HG02763 (cell line): ENCODE data around the gene CUL9.
A peak's percentile ranks its signal among the peaks of the same experiment; 100 is the strongest.

ENCODE experiments used
- ATAC-seq: cut with Tn5 transposase; IDR thresholded peaks from one replicate; pipeline ENCODE4 v1.9.1; 2021; ENCODE audit warnings: mild to moderate bottlenecking, moderate library complexity; ENCODE audit not compliant: unreplicated experiment

Gene CUL9

DNA sequence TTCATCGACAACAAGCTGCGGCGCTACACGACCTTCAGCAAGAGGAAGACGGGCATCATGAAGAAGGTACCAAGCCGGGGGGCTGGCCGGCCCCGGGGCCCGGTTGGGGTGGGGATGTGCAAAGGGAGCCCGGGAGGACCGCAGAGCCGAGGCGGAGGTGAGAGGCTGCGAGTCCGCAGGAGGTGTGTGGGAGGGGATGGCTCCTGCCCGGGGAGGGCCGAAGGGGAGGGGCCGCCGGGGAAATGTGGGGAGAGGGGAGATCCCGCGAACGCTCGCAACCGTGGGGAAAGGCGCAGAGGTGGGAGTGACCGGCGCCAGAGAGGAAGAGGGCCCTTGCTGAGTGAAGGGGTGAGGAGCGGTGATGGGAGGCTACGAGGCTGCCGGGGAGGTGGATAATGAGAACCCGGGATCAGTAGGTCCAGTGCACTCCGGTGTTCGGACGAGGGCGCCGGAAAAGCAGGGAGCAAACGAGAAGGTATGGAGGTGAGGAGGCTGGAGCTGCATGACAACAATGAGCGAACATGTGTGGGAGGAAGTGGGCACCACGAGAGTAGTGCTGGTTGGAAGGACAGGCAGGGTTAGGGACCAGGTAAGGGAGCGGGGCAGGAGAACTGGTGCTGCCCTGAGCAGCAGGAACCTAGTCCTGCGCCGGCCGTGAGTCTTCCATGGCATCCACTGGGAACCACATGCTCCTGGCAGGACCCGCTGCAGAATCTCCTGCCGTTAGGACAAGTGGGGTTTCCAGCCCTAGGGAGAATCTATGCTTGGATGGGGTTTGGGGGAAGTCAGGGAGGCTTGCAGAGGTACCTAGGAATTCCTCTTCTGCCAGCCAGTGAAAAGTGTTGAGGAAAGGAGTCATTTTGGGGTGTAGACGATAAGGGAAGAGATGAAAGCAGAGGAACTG, 9.6 kb upstream of the CUL9 start:
- ATAC-seq: no peak

DNA sequence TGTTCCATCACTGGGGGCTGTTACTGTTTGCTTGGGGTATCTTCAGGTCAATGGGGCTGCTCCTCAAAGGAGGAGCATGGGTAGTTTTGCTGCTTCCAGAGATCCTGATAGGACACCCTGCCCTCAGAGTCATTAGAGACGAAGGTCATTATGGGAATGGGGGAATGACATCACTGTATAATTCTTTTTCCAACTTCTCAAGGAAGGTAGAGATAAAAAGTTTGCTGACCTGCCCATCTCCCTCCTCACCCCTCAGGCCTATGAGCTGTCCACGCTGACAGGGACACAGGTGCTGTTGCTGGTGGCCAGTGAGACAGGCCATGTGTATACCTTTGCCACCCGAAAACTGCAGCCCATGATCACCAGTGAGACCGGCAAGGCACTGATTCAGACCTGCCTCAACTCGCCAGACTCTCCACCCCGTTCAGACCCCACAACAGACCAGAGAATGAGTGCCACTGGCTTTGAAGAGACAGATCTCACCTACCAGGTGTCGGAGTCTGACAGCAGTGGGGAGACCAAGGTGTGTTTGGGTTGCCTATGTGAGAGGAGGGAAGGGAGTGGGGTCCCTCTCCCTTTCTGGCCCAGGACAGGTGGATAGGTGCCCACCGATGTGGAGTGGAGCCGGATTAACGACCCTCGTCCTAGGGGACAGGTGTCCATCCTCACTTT, 8.3 kb upstream of the CUL9 start:
- no peak for ATAC-seq

DNA sequence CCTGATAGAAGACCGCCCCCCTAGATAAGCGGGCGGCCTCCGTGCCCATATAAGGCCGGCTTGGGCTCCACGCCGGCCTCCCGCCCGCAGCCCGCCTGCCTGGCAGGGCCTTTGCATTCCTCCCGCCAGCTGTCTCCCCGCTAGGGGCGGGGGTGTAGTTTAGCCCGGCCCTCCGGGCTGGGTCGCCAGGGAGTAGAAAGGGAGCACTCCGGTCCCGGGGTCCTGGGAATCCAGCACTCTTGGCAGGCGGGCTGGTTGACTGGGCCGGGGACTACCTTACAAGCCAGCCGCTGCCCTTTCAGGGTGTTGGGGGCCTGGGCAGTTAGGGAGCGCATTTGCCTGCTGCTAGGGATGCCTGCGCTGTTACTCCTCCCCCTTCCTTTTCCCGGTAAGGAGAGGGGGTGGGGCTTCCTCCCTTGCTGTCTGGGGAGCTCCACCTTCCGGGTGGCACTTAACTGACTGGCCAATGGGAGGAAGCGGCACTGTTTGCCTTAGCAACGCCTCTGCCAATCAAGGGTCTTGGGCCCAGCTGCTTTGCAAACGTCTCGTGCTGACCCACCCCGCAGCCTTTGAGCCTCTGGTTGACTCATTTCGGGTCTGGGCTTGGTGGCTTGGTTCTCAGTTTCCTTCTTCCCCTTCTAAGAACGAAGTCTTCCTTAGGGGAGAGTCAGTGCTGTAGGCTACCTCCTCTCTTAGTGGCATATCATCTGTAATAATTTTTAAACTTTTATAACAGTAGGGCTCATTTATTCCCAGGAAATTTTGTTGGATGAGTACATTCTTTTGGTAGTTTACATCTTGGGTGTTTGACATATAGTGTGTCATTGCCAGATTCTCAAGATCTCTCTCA, 7.5 kb upstream of the CUL9 start:
- peak; percentile 67 for ATAC-seq

DNA sequence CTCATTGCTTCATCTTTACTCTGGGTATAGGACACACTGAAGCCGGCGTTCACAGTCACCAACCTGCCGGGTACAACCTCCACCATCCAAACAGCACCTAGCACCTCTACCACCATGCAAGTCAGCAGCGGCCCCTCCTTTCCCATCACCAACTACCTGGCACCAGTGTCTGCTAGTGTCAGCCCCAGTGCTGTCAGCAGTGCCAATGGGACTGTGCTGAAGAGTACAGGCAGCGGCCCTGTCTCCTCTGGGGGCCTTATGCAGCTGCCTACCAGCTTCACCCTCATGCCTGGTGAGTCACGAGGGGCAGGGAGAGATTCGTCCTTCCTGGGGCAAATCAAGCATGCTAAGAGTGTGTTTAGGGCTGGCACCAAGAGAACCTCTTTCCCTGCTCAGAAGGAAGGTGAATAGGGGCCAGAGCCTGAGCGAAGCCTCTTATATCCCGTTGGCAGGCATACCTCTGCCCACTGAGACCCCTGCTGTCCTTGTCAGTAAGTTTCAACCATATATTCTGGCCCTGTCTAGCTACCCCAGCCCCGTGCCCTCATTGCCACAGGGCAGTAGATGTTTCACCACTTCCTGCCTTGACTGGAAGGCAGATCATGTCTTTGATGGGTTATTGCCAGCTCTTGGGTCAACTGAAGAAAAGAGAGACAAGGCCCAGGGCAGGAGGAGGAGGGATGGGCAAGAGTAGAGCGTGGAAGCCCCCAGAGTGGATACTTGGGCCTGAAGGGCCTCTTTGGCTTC, 6.1 kb upstream of the CUL9 start:
- ATAC-seq: no peak

DNA sequence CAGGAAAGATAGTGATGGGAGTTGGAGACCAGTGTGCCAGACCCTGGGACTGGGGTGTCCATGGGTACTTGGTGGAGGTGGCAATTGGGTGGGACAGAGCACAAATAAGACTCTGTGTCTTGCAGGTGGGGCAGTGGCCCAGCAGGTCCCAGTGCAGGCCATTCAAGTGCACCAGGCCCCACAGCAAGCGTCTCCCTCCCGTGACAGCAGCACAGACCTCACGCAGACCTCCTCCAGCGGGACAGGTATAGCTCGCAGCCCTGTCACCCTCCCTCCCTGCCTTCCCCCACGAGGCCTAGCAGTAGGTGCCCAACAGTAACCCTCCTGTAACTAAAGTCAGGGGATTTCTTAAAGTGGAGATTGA, 5.6 kb upstream of the CUL9 start:
- no peak for ATAC-seq

DNA sequence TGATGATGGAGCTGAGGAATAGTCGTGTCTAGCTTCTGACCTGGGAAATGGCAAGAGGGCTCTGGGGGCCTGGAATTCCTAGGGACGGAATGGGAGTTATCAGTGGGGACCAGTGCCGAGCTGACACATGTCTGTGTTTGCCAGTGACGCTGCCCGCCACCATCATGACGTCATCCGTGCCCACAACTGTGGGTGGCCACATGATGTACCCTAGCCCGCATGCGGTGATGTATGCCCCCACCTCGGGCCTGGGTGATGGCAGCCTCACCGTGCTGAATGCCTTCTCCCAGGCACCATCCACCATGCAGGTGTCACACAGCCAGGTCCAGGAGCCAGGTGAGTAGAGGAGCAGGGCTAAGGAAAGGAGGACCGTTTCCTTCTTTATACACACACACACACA, 3.8 kb upstream of the CUL9 start:
- no peak for ATAC-seq

DNA sequence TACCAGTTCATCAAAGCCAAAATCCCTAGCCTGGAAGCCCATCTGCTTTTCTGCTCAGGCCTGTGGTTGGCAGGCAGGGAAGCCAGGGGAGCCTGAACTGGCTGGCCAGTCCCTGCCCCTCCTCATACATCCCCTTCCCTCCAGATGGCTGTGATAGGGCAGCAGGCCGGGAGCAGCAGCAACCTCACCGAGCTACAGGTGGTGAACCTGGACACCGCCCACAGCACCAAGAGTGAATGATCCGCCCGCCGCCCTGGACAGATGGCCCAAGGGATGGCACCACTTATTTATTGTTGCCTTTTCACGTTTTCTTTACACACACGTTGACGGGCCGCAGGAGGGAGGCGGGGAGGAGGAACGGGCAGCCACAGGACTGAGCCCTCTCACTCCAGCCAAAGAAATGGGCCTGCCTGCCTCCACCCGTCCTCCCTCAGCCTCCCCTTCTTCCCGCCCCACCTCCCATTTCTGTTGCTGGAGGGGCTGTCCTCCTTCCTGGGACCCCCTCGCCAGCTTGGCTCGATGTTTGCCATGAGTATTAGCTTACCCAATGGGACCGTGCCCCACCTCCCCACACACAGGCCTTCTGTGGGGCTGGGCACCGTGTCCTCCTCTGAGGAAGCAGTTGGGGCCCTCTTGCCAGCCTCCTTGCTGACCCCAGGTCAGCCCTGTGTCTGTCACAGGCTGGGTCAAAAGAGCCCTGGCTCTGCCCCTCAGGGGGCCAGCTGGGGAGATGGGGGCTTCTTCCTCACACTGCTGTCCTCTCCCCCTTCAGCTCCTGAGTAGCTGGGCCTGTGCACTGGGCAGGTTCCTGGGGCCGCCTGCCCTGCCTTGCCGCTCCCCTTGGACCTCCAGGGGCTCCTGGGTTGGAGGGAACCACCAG, 2.8 kb upstream of the CUL9 start:
- no peak for ATAC-seq

DNA sequence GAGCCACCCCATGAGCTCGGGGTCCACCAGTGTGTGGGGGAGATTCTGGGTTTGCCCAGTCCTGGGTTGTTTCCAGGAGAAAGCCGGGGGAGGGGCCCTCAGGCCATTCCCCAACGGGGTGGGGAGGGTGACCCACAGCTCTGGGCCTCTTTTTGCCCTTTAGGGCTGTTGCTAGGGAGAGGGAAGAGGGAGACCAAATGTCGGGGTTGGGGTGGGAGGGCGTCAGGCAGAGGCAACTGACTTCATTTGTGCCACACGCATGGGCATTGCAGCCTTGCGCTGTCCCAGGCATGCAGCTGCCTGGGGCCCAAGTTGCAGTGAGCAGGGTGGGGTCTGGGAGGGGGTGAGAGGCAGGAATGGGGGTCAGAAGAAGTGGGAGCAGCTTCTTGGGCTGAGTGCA, 1.9 kb upstream of the CUL9 start:
- ATAC-seq: no peak

DNA sequence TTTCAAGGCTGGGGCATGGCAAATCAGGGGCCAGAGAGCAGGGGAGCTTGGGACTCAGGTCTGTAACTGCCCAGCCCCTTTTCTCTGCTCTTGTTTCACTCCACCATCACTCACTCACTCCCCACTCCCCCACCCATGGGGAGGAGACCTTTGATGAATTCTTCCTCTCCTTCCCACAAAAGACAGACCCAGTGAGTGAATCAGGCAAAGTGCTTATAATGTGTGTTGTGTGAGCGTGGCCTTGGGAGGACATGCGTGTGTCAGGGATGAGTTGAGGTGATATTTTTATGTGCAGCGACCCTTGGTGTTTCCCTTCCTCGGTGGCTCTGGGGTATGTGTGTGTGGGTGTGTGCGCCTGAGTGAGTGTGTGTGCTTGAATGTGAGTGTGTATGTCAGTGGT, 1.0 kb upstream of the CUL9 start:
- no peak for ATAC-seq

DNA sequence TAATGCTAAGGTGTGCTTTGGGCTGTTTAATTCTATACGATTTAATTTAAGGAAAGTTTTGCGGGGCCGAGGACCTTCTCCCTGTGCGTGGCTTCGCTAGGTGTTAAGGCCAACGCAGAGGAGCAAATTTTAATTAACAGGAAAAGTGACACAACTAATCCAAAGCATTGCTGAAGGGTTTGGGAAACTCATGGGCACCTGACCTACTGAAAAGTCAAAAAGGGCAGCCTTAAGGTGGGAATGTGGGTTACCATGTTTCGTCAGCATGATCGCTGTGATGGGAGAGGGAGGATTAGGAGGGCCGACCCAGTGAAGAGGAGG, 415 bp upstream of the CUL9 start:
- ATAC-seq: no peak

DNA sequence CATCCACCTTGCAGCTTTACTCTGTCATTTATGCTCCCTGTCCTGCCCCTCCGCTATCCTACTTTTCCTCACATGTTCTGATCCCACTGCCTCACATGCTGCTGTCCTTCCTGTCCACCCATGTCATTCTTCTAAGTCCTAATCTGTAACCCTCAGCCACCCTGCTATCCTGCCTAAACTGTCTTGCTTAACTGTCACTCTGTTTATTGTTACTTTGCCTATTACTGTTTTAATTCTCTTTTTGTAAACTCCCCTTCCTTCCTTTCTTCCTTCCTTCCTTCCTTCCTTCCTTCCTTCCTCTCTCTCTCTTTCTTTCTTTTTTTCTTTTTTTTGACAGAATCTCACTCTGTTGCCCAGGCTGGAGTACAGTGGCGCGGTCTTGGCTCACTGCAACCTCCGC, 1.4 kb downstream of the CUL9 start:
- ATAC-seq: no peak

DNA sequence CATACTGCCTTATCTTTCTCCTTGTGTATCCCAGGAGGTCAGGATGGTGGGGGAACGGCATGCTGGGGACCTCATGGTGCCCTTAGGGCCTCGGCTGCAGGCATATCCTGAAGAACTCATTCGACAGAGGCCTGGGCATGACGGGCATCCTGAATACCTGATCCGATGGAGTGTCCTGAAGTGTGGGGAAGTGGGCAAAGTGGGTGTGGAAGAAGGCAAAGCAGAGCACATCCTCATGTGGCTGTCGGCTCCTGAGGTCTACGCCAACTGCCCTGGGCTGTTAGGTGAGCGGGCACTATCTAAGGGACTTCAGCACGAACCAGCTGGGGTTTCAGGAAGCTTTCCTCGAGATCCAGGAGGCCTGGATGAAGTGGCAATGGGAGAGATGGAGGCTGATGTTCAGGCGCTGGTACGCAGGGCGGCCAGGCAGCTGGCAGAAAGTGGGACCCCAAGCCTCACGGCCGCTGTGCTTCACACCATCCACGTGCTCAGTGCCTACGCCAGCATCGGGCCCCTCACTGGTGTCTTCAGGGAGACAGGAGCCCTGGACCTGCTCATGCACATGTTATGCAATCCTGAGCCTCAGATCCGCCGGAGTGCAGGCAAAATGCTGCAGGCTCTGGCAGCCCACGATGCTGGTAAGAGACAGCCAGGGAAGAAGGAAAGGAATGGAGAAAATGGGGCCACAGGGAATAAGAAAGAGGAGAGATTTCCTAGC, 2.4 kb downstream of the CUL9 start:
- no peak for ATAC-seq

DNA sequence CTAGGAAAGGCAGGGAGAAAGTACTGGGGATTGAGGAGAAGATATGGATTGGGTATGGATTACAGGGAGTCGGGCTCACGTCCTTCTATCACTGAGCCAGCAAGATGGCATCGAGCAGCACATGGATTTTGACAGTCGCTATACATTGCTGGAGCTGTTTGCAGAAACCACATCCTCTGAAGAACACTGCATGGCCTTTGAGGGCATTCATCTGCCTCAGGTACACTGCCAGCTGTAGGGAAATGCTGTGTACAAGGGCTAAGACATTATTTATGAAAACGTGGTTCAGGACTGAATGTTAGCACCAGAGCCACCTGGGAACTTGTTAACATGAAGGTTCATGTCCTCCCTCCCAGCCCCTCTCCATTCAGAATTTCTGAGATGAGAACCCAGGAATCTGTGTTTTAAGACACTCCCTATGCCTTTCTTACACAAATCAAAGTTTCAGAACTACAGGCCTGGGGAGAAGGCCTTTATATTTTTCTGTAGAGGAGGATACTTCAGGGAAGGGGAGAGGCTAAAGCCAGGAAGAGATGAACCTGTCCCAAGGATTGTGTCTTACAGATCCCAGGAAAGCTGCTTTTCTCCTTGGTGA, 3.5 kb downstream of the CUL9 start:
- ATAC-seq: no peak

DNA sequence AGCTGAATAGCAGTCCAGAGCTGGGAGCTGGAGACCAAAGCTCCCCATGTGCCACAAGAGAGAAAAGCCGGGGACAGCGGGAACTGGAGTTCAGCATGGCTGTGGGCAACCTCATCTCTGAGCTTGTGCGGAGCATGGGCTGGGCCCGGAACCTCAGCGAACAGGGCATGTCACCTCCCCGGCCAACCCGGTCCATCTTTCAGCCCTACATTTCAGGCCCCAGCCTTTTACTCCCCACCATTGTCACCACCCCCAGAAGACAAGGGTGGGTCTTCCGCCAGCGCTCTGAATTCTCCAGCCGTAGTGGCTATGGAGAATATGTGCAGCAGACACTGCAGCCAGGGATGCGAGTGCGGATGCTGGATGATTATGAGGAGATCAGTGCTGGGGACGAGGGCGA, 4.0 kb downstream of the CUL9 start:
- ATAC-seq: no peak

DNA sequence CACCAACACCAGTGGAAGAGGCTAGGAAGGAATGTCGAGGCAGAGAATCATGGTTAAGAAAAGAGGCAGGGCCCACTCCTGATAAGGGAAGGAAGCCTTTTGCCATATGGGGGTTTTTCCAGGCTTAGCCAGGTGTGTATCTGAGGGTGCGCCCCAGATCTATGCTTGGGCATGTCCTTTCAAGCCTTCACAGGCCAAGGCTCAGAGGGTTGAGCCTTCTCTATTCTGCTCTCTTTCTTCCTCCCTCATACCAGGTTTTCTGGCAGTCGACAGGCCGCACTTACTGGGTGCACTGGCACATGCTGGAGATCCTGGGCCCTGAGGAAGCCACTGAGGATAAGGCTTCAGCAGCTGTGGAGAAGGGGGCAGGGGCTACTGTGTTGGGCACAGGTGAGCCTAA, 4.7 kb downstream of the CUL9 start:
- no peak for ATAC-seq

DNA sequence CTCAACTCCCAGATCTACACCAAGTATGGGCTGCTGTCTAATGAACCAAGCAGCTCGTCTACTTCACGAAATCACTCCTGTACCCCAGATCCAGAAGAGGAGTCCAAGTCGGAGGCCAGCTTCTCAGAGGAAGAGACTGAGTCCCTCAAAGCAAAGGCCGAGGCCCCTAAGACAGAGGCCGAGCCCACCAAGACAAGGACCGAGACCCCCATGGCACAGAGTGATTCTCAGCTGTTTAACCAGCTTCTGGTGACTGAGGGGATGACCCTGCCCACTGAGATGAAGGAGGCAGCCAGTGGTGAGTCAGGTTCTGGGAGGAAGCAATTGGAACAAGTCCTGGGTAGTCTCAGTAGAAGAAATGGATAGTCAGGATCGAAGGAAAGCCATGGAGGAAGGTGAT, 5.8 kb downstream of the CUL9 start:
- ATAC-seq: no peak

DNA sequence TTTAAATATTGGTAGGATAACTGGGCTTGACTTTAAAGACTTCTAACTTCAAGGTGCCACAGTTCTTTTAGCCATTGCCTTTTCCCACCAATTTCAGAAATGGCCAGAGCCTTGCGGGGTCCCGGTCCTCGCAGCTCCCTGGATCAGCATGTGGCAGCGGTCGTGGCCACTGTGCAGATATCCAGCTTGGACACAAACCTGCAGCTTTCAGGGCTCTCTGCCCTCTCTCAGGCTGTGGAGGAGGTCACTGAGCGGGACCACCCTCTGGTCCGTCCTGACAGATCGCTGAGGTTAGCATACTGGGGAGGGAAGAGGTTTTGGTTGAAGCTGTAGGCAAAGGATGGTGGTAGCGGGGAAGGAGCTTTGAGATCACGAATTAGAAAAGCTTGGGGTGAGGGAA, 6.4 kb downstream of the CUL9 start:
- no peak for ATAC-seq

DNA sequence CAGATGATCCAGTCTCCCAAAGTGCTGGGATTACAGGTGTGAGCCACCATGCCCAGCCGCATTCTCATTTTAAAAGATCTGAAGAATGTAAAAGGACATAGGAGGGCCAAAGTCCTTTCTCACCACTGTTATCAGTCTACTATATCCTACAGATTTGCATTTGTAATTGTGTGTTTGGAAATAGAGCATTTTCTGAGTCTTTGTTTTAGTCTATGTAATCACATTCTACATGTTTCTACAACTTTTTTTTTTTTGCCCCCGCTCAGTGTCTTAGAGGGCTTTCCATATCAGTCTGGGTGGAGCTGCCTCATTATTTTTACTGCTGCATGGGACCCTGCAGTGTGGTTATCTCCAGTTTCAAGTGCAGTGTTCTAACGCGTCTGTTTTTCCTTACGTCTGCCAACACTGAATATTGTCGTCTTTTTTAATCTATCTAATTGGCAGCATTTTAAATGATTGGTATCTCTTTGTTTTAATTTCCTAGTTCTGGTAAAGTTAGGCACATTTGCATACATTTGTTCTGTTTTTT, 7.8 kb downstream of the CUL9 start:
- no peak for ATAC-seq

DNA sequence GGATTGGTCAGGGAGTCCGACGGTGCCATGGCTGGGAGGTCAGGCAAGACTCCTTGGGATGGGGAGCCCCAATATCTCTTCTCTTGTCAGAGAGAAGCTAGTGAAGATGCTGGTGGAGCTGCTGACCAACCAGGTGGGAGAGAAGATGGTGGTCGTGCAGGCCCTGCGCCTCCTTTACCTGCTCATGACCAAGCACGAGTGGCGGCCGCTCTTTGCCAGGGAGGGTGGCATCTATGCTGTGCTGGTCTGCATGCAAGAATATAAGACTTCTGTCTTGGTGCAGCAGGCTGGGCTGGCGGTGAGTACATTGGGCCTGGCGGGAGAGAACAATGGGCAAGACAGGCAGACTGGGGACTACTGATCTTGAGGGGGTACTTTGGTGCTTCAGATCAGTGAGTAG, 10.9 kb downstream of the CUL9 start:
- no peak for ATAC-seq
